Measurements from ENCODE around the gene RGS7BP.

RGS7BP gene

DNA sequence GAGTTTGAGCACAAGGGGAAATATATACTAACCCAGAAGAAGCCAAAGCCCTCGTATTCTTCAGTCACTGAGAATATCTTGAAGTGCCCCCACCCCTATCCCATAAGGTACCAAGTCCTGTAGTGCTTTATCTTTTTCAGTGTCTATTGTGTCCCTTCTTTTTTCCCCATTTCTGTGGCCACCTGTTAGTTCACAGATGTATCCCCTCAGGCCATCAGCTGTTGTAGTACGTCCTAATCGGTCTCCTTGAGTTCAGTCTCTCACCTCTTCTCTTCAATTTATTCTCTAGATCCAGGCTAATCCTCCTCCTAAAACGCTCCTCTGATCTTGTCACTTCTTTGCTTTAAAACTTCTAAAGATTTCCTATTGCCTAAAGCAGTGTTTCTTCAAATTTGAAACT is 10.4 kb downstream of the RGS7BP start:
- no peak for DNase-seq (ENCODE audit: insufficient read length, low spot score)

DNA sequence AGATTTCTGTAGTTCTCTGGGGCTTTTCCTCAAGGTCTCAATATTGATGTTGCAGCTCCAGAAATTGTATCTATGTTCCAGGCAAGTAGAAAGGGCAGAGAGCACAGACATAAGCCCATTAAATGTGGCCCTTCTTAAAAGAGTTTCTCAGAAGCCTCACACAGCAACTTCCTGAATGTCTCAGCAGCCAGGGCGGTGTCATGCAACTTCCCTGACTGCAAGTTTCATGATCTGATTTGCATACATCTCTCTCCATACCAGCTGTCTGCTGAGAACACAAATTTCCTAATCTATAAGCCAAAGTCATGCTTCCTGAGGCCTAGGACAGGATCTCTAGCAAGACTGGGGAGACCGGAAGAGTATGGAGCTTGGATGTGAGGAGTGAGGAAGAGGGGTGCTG is 13.0 kb downstream of the RGS7BP start:
- TF ChIP-seq, protein P1, sequence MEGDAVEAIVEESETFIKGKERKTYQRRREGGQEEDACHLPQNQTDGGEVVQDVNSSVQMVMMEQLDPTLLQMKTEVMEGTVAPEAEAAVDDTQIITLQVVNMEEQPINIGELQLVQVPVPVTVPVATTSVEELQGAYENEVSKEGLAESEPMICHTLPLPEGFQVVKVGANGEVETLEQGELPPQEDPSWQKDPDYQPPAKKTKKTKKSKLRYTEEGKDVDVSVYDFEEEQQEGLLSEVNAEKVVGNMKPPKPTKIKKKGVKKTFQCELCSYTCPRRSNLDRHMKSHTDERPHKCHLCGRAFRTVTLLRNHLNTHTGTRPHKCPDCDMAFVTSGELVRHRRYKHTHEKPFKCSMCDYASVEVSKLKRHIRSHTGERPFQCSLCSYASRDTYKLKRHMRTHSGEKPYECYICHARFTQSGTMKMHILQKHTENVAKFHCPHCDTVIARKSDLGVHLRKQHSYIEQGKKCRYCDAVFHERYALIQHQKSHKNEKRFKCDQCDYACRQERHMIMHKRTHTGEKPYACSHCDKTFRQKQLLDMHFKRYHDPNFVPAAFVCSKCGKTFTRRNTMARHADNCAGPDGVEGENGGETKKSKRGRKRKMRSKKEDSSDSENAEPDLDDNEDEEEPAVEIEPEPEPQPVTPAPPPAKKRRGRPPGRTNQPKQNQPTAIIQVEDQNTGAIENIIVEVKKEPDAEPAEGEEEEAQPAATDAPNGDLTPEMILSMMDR (IDR thresholded peaks at IDR 0.05; ENCODE audit: insufficient read depth, missing control alignments): no peak
- DNase-seq (ENCODE audit: insufficient read length, low spot score) (no peak), FAIRE-seq (no peak)

More for the DNA sequence above, 10.4 kb downstream of the RGS7BP start:
- TF ChIP-seq, protein P1 (IDR thresholded peaks at IDR 0.05; ENCODE audit: insufficient read depth, missing control alignments): no peak
- no peak for FAIRE-seq

DNA sequence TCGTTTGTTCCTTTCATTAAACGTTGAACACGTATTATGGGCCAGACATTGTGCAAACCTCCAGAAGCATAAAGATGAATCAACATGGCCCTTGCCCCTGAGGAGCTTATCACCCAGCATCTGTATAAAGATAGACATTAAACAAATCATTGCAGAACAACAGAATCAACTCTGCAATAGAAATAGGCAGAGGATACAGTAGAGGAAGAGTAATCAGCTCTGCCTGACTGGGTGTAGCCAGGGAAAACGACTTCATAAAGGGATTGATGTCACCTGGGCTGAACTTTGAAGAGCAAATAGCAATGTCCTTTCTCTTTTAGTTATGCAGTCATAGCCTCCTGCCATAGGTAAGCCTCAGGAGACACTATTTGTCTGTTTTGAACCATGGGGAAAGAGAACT is 13.4 kb downstream of the RGS7BP start:
- DNase-seq (ENCODE audit: insufficient read length, low spot score): no peak
- FAIRE-seq: no peak
- TF ChIP-seq, protein P1 (IDR thresholded peaks at IDR 0.05; ENCODE audit: insufficient read depth, missing control alignments): no peak

DNA sequence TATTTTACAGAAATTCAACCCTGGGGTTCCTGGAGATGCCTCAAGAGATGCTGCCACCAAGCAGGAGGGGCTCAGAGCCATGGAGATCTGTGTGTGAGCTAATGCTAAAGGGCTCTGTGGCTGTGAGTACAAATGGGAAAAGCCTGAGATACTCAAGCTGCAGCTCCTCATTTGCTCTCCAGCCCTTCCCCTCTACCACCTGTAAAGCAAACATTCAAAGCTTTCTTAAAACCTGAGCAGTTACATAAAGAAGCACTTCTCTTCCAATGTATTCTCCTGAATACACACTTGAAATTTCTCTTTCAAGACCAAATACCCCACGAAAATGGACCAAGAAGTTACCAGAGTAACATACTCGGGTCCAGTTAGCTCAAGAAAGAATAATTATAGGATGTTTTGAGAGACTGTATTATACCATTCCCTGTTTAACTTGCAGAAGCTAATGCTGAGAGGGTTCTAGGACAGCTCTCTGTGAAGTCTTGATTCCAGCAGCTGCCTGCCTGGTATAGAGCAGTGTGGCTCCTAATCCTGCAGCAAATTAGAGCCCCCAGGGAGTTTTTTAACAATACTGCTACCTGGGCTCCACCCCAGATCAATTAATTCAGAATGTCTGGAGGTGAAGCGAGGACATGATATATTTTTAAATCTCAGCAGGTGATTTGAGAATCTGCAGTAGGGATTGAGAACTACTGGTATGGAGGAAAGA is 21.1 kb downstream of the RGS7BP start:
- no peak for FAIRE-seq

DNA sequence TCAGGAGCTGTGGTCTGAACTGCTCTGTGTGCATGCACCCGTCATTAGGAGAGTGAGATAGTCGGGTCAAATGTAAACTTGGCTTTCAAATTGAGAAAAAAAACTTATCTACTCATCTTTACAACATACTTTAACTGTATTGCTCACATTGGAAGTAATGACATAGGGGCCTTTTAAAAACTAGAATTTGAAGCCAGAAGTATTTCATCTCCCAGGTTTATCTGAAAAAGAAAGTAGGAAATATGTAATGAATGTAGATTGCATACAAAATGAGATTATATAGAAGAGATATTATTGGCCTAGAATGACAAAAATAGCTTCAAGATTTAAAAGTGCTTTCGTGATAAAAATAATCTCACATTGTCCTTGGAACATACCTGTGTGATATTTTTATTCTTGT is 24.3 kb downstream of the RGS7BP start:
- DNase-seq (ENCODE audit: insufficient read length, low spot score) (no peak), FAIRE-seq (no peak)
- TF ChIP-seq, protein P1 (IDR thresholded peaks at IDR 0.05; ENCODE audit: insufficient read depth, missing control alignments): no peak

More for the DNA sequence above, 21.1 kb downstream of the RGS7BP start:
- no peak for DNase-seq (ENCODE audit: insufficient read length, low spot score)
- TF ChIP-seq, protein P1 (IDR thresholded peaks at IDR 0.05; ENCODE audit: insufficient read depth, missing control alignments): no peak

DNA sequence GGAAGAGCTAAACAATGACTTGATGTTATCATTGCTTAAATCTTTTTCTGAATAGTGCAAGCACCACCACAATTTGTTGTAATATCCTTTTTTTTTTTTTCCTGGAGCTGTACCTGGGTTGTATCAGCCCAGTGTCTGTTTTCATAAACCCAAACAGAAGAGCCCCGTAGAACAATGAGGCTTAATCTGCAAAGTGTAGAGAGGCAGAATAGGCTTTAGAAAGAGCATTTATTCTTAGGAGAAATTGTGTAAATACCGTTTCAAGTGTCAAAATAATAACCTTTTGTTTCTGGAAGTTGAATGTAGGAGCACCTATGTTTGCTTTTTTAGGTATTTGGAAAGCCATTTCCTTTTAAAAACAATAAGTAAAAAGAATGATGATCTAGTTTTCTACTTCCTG is 26.4 kb downstream of the RGS7BP start:
- TF ChIP-seq, protein P1 (IDR thresholded peaks at IDR 0.05; ENCODE audit: insufficient read depth, missing control alignments): no peak
- DNase-seq (ENCODE audit: insufficient read length, low spot score): no peak
- FAIRE-seq: no peak

DNA sequence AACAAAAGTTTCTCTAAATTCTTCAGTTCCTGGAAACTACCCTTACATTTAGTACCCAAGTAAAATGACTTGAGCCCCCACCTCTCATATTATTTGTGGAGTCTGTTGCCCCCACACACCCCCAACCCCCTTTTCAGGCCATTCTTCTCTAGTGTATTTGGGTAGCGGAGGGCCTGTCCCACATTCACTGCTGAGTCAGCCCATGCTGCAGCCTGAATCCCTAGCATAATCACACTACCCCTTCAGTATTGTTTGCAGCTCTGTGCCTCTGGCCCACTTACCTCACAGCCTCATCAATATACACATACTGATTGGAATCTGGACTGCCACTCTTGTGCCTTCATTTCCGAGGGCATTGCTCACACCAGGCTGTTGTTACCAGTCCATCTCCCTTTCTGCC is 26.8 kb downstream of the RGS7BP start:
- no peak for FAIRE-seq

More for the DNA sequence above, 26.8 kb downstream of the RGS7BP start:
- no peak for DNase-seq (ENCODE audit: insufficient read length, low spot score)
- TF ChIP-seq, protein P1 (IDR thresholded peaks at IDR 0.05; ENCODE audit: insufficient read depth, missing control alignments): no peak
